Neural cell (in vitro differentiated cells): ENCODE measurements around the gene SIX5.

Experiments
- EP300 ChIP-seq: fragments of 450-650 bp; conservative IDR thresholded peaks from 2 replicates; pipeline ENCODE4 v1.6.1; 2014; ENCODE audit warnings: antibody characterized with exemption, mild to moderate bottlenecking, moderate library complexity; ENCODE audit not compliant: poor library complexity, severe bottlenecking
- MXI1 ChIP-seq: fragments of 450-650 bp; conservative IDR thresholded peaks from 2 replicates; pipeline ENCODE4 v1.6.1; 2014; ENCODE audit warnings: antibody characterized with exemption, mild to moderate bottlenecking; ENCODE audit not compliant: poor library complexity, severe bottlenecking
- TF ChIP-seq, protein P1 (sequence below): fragments of 450-650 bp; IDR thresholded peaks from 2 replicates; pipeline ENCODE4 v1.5.1; 2014; ENCODE audit warnings: antibody characterized with exemption, mild to moderate bottlenecking, moderate library complexity; ENCODE audit not compliant: poor library complexity, severe bottlenecking

DNA sequence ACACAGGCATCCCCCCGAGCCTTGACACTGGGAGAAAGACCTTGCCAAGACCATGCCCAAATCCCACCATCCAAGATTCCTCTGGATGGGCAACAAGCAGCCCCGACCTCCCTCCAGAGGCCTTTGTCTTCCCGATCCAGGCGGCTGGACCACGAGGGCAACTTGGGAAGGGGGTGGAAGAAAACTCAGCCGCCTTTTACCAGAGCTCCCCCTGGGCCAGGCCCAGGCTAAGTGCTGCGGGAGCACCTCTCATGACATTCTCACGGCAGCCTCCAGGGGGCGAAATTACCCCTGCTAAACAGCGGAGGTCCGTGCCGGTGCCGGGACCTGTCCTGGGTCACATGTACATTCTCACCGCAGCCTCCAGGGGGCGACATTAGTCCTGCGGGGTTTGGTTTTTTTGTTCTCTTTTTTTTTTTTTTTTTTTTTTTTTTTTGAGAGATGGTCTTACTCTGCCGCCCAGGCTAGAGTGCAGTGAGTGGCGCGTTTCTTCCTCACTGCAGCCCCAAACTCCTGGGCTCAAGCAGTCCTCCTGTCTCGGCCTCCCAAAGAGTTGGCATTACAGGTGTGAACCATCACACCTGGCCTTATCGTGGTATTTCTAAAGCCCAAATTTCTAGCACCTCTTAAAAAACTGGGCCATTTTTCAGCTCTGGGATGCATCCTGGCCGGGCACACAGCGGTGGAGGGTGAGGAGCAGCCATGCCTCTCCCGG, 48.1 kb upstream of the SIX5 start:
- TF ChIP-seq, protein P1, sequence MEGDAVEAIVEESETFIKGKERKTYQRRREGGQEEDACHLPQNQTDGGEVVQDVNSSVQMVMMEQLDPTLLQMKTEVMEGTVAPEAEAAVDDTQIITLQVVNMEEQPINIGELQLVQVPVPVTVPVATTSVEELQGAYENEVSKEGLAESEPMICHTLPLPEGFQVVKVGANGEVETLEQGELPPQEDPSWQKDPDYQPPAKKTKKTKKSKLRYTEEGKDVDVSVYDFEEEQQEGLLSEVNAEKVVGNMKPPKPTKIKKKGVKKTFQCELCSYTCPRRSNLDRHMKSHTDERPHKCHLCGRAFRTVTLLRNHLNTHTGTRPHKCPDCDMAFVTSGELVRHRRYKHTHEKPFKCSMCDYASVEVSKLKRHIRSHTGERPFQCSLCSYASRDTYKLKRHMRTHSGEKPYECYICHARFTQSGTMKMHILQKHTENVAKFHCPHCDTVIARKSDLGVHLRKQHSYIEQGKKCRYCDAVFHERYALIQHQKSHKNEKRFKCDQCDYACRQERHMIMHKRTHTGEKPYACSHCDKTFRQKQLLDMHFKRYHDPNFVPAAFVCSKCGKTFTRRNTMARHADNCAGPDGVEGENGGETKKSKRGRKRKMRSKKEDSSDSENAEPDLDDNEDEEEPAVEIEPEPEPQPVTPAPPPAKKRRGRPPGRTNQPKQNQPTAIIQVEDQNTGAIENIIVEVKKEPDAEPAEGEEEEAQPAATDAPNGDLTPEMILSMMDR: peak; percentile 83
- TF ChIP-seq EP300 (no peak), MXI1 (no peak)
